Small intestine (tissue), 7 donors: ENCODE data around the gene SYNPO2. TPM values are rescaled to one million over a fixed set of nuclear protein-coding genes. Genes with fewer than 3 reads are reported as not detected.

Source experiments
- DNase-seq, 2 donors: peaks; one replicate each; pipeline versions ENCODE4 v3.0.0 to v3.0.0-alpha.2; 2013
- FAIRE-seq: peaks from 2 replicates; lab custom pipeline; 2012; peaks lifted over from hg19 to GRCh38; lab: Jason Lieb, UNC
- H3K27ac ChIP-seq, 3 donors: one replicate each; pipeline ENCODE4 v1.5.1; 2013; ENCODE audit warnings: low read length in 2 of 3, mild to moderate bottlenecking in 2 of 3, control low read depth in 1 of 3, inconsistent platforms in 1 of 3, low read depth in 1 of 3, moderate library complexity in 1 of 3
- H3K27me3 ChIP-seq, 3 donors: one replicate each; pipeline ENCODE4 v1.6.1; 2013; ENCODE audit warnings: low read length in 3 of 3, inconsistent platforms in 1 of 3; ENCODE audit not compliant: control insufficient read depth in 3 of 3, insufficient read depth in 3 of 3
- H3K36me3 ChIP-seq, 3 donors: one replicate each; pipeline ENCODE4 v1.6.1; 2013; ENCODE audit warnings: low read length in 3 of 3, inconsistent platforms in 1 of 3, low read depth in 1 of 3, mild to moderate bottlenecking in 1 of 3, moderate library complexity in 1 of 3; ENCODE audit not compliant: control insufficient read depth in 3 of 3, insufficient read depth in 2 of 3
- H3K4me1 ChIP-seq, 3 donors: one replicate each; pipeline ENCODE4 v1.6.1; 2013; ENCODE audit warnings: low read length in 2 of 3, inconsistent platforms in 1 of 3, low read depth in 1 of 3, mild to moderate bottlenecking in 1 of 3, moderate library complexity in 1 of 3; ENCODE audit not compliant: control insufficient read depth in 3 of 3, insufficient read depth in 2 of 3
- H3K4me3 ChIP-seq, 3 donors: one replicate each; pipeline ENCODE4 v1.5.1; 2013; ENCODE audit warnings: low read length in 3 of 3, control low read depth in 1 of 3, inconsistent platforms in 1 of 3, low read depth in 1 of 3, mild to moderate bottlenecking in 1 of 3, moderate library complexity in 1 of 3
- H3K9me3 ChIP-seq, 2 donors: one replicate each; pipeline ENCODE4 v1.6.1; 2013; ENCODE audit warnings: low read depth in 1 of 2, low read length in 1 of 2; ENCODE audit not compliant: control insufficient read depth in 2 of 2, insufficient read depth in 1 of 2
- WGBS, 3 donors: extraction: QIAGEN DNeasy Blood & Tissue Kit; methylation state at CpG; one replicate each; pipeline ENCODE4 v1.1.7; 2013; 5-methylcytosine and 5-hydroxymethylcytosine counted together
- polyA plus RNA-seq, 4 donors: library from polyadenylated mRNA; stranded (reverse) in 3 of 4; unstranded in 1 of 4; fragments of 200-250 nt in 3 of 4; fragments of 120-200 nt in 1 of 4; gene quantifications; one replicate each; pipeline versions ENCODE4 v1.2.1 to v1.2.3, GENCODE V29; 2013
- donor health status: healthy with polysubstance abuse.
- donor health status: control.
- donor health status: control.
- donor health status: Bipolar disorder and iron deficiency.
- donor health status: healthy.

The SYNPO2 gene
- polyA plus RNA-seq, 4 donors: 1.1 to 25.3 (median 10.1) TPM

GRCh38 chr4:118889312-118889691, 648 bp downstream of the SYNPO2 start:
- peaks cover 0 to 21% (median 0%) of the 10 kb centered on the region in 3 donors for H3K27me3 ChIP-seq
- peak overlapping the region in 1 of 3 donors; percentile 54 for H3K4me3 ChIP-seq
- no peak for DNase-seq
- no peaks in the 10 kb centered on the region for H3K9me3 ChIP-seq
- H3K36me3 ChIP-seq: no peaks in the 10 kb centered on the region
- 55 to 62% (median 56%) methylated on average over 4 of the region's 4 CpGs for WGBS, 3 donors
- peak overlapping the region in 2 of 3 donors; percentile 48 to 50 for H3K27ac ChIP-seq
- H3K4me1 ChIP-seq: no peaks in the 10 kb centered on the region
- no peak for FAIRE-seq

GRCh38 chr4:118894034-118894433, 5.4 kb downstream of the SYNPO2 start:
- 77 to 92% (median 84%) methylated on average over 3 of the region's 3 CpGs for WGBS, 3 donors
- FAIRE-seq: no peak
- Histone ChIP-seq H3K27ac (no peak overlapping the region), H3K27me3 (peaks cover 0 to 16% (median 0%) of the 10 kb centered on the region in 3 donors), H3K4me3 (no peak overlapping the region), H3K4me1 (no peaks in the 10 kb centered on the region), H3K9me3 (no peaks in the 10 kb centered on the region), H3K36me3 (no peaks in the 10 kb centered on the region)
- no peak for DNase-seq

- 65 to 78% (median 76%) methylated on average over 2 of the region's 2 CpGs for WGBS, 3 donors
- no peaks in the 10 kb centered on the region for H3K9me3 ChIP-seq
- no peaks in the 10 kb centered on the region for H3K4me1 ChIP-seq
- H3K4me3 ChIP-seq: no peak overlapping the region
- H3K27me3 ChIP-seq: peaks cover 0 to 9% (median 0%) of the 10 kb centered on the region in 3 donors
- FAIRE-seq (no peak), DNase-seq (no peak)
- no peak overlapping the region for H3K27ac ChIP-seq
- H3K36me3 ChIP-seq: no peaks in the 10 kb centered on the region
These were observed 9.6 kb downstream of the SYNPO2 start for GRCh38 chr4:118898221-118898620.

- Histone ChIP-seq H3K4me1 (no peaks in the 10 kb centered on the region), H3K36me3 (no peaks in the 10 kb centered on the region), H3K27me3 (peaks cover 0 to 9% (median 0%) of the 10 kb centered on the region in 3 donors), H3K9me3 (no peaks in the 10 kb centered on the region), H3K27ac (peak overlapping the region in 1 of 3 donors; percentile 52), H3K4me3 (no peak overlapping the region)
- WGBS, 3 donors: 85 to 89% (median 88%) methylated on average over 6 of the region's 6 CpGs
- FAIRE-seq (no peak), DNase-seq (no peak)
These were observed 10.1 kb downstream of the SYNPO2 start for GRCh38 chr4:118898684-118899138.

- Histone ChIP-seq H3K4me3 (no peak overlapping the region), H3K36me3 (no peaks in the 10 kb centered on the region), H3K9me3 (no peaks in the 10 kb centered on the region), H3K27me3 (no peaks in the 10 kb centered on the region), H3K4me1 (no peaks in the 10 kb centered on the region), H3K27ac (no peak overlapping the region)
- FAIRE-seq: no peak
- WGBS, 3 donors: 65 to 74% (median 72%) methylated on average over 3 of the region's 3 CpGs
- no peak for DNase-seq
These were observed 15.8 kb downstream of the SYNPO2 start for GRCh38 chr4:118904418-118904817.

DNA sequence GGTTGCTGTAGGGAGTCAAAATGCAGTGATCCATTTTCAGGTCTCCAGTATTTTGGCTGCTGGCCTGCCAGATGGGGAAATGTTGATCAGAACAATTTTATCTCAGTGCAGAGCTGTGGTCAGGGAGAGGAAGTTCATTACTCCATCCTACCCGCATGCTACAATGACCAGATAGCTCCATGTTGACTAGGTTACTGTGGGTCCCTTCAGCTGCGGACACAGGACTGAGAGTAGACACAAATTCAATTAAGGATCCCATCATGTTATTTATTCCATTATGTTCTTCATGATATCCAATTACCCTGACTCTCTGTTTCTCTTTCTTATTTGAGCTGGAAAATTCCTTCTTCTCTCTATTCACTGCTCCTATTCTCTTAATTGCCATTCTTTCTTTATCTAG, 16.3 kb downstream of the SYNPO2 start:
- DNase-seq (no peak), FAIRE-seq (no peak)
- Histone ChIP-seq H3K4me1 (no peaks in the 10 kb centered on the region), H3K4me3 (no peak overlapping the region), H3K9me3 (no peaks in the 10 kb centered on the region), H3K27ac (peak overlapping the region in 1 of 3 donors; percentile 48), H3K36me3 (no peaks in the 10 kb centered on the region), H3K27me3 (no peaks in the 10 kb centered on the region)
- 69 to 81% (median 74%) methylated on average over 2 of the region's 2 CpGs for WGBS, 3 donors

DNA sequence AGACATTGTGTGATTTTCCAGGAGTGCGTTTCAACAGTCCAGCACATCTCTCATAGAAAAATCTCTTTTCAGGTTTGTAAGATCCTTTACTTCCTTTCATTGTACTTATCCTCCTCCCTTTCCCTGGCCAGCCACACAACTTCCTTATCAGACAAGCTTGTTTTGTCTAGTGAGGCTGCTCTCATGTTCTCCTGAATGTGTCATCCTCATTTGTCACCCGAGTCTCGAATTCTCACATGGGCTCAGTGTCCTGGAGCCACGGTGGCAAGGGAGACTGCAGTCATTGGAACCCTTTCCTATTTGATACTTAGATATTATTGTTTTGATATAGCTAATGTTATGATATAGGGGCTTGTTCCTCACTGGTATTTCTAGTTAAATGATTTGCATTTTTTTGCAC, 16.9 kb downstream of the SYNPO2 start:
- H3K27me3 ChIP-seq: no peaks in the 10 kb centered on the region
- no peak overlapping the region for H3K4me3 ChIP-seq
- FAIRE-seq (no peak), DNase-seq (no peak)
- H3K9me3 ChIP-seq: no peaks in the 10 kb centered on the region
- no peaks in the 10 kb centered on the region for H3K36me3 ChIP-seq
- no peaks in the 10 kb centered on the region for H3K4me1 ChIP-seq
- WGBS, 3 donors: 64 to 78% (median 74%) methylated on average over 4 of the region's 4 CpGs
- peak overlapping the region in 1 of 3 donors; percentile 52 for H3K27ac ChIP-seq

GRCh38 chr4:118909173-118909956, 20.7 kb downstream of the SYNPO2 start:
- DNase-seq (no peak), FAIRE-seq (no peak)
- Histone ChIP-seq H3K27ac (peak overlapping the region in 1 of 3 donors; percentile 27), H3K27me3 (no peaks in the 10 kb centered on the region), H3K9me3 (no peaks in the 10 kb centered on the region), H3K36me3 (no peaks in the 10 kb centered on the region), H3K4me3 (no peak overlapping the region), H3K4me1 (no peaks in the 10 kb centered on the region)
- WGBS, 3 donors: 67 to 74% (median 73%) methylated on average over 8 of the region's 8 CpGs
